Measurements from ENCODE around the gene HEXD. TPM values are rescaled to one million over a fixed set of nuclear protein-coding genes. Genes with fewer than 3 reads are reported as not detected.

Gene HEXD
- 7.2 and 9.2 TPM in 2 replicates for total RNA-seq

GRCh38 chr17:82418001-82418986 lies at the start of gene HEXD, which contains the start of gene OGFOD3:
HEXD (plus strand) TSS chr17:82418347; CDS start chr17:82419800, 1,453 bp downstream.
OGFOD3 (minus strand) TSS chr17:82418586; CDS start chr17:82418485, 101 bp downstream.

DNA sequence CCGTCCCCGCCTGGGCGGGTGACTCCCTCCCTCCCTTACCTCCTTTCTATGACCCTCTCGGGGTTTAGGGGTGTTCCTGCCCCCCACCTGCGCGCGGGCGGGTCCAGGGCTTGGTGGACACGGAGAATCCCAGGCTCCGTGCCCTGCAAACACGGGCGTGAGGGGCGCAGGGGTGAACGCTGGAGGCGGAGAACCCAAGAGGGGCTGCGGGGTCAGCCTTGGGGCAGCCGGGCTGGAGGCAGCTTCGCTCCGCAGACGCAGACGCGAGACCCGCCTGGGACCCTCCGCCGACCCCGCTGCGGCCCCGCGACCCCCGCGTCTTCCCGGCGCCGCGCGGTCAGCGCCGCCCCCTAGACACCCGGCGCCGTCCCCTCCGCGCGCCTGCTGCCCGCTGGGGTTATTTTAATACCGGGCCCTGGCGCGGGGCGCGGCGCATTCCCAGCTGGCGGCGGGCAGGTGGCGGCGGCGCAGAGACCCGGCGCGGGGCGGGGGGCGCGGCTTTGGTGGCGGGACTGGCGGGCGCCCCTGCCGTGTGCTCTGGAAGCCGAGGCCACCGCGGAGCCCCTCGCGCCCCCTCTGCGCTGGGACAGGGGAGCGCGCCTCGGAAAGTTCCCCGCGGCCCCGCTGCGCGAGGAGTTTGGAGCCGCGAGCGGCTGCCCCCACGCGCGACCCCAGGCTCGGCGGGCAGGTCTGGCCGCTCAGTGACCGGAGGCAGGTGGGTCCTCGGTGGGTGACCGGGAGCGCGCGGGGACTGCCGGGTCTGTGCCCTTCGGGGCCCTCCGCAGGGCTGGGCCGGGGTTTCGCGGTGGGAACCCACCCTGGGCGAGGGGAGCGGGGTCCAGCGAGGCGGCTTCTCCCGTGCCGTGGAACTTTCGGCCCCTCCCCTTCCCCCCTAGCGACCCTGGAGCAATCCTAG lies 46.6 kb upstream of the HEXD start, which contains the start of gene UTS2R:
UTS2R (plus strand) TSS at position 433 of the 916 bp plus-strand sequence. CDS start 2,560 bp downstream, outside the sequence.

GRCh38 chr17:82450357-82451106 lies 32.4 kb downstream of the HEXD start, which contains the start of gene CYBC1:
CYBC1 (minus strand) TSS chr17:82450752; CDS start chr17:82449254, 1,498 bp downstream.

DNA sequence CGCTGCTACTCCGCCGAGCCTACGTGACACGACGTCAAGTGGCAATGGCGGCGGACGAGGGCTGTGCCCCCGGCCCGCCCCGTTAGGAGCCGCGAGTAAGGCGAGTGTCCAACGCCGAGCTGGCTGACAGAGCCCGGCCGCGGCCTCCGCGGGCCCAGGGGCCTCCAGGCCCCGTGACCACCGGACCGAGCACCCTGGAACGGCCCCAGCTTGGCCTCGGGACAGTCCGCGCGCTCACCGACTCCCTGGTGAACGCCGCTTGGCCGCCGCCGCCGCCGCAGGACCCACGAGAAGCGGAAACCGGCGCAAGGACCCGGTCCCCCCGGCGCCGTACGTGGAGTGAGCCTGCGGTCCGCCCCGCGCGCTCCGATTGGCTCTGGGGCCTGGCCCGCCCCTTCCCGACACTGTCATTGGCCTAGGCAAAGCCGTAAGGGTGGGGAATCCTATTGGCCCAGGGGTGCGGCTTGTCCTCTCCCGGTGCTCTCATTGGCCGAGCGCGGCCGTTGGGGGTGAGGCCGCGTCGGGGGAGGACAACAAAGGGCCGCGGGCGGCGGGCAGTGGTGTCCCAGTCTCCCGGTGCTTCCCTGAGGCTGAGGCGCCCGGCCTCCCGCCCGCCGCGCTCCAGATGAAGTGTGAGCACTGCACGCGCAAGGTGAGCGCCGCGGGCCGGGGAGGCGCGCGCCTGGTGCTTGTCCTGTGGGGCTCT lies 40.2 kb downstream of the HEXD start, which contains the start of gene NARF:
NARF (plus strand) TSS at position 563 of the 706 bp plus-strand sequence; CDS start at position 626, 63 bp downstream.

Other genes with a start within 250 kb of the HEXD start
- gene CCDC57, start 205.5 kb upstream of the HEXD start, total RNA-seq, result 8.1 and 16.5 TPM in 2 replicates
- 256 and 274 TPM in 2 replicates for gene SLC16A3, start 189.3 kb upstream of the HEXD start, total RNA-seq
- gene CSNK1D, start 144.6 kb upstream of the HEXD start, total RNA-seq, result 41.8 and 42.7 TPM in 2 replicates
- 0.14 TPM in 1 of 2 replicates, not detected in the other for gene CD7, start 100.7 kb upstream of the HEXD start, total RNA-seq
- gene SECTM1, start 84.6 kb upstream of the HEXD start, total RNA-seq, result 4.0 and 8.5 TPM in 2 replicates
- gene TEX19, start 59.1 kb upstream of the HEXD start, total RNA-seq, result not detected in 2 replicates
- not detected in 2 replicates for gene UTS2R, start 46.6 kb upstream of the HEXD start, total RNA-seq
- gene OGFOD3, start 239 bp downstream of the HEXD start, total RNA-seq, result 16.4 and 32.8 TPM in 2 replicates
- 50.5 and 60.0 TPM in 2 replicates for gene CYBC1, start 32.4 kb downstream of the HEXD start, total RNA-seq
- 48.7 and 61.7 TPM in 2 replicates for gene NARF, start 40.4 kb downstream of the HEXD start, total RNA-seq
- 30.6 and 41.6 TPM in 2 replicates for gene FOXK2, start 101.4 kb downstream of the HEXD start, total RNA-seq
- gene WDR45B, start 230.1 kb downstream of the HEXD start, total RNA-seq, result 67.0 and 75.7 TPM in 2 replicates